CD14-positive monocyte (primary cell): ENCODE data around the gene EYA4. TPM values are rescaled to one million over a fixed set of nuclear protein-coding genes. Genes with fewer than 3 reads are reported as not detected.

ENCODE experiments used
- DNase-seq, 3 donors: peaks; one replicate each; pipeline ENCODE4 v3.0.0-alpha.2; 2011 to 2022
- H2AFZ ChIP-seq: 2 replicates; pipeline ENCODE4 v1.6.0; 2012; ENCODE audit warnings: mild to moderate bottlenecking, low read depth, low read length, inconsistent platforms; ENCODE audit not compliant: insufficient read depth, poor library complexity, severe bottlenecking
- H3K27ac ChIP-seq, 2 donors: 1 replicate in 1 of 2; 2 replicates in 1 of 2; pipeline ENCODE4 v1.5.1; 2012 to 2013; ENCODE audit warnings: low read length in 2 of 2, control low read depth in 1 of 2, inconsistent platforms in 1 of 2, low read depth in 1 of 2, mild to moderate bottlenecking in 1 of 2
- H3K27me3 ChIP-seq, 2 donors: one replicate each; pipeline versions ENCODE4 v1.6.0 to v1.6.1; 2011 to 2013; ENCODE audit warnings: low read length in 2 of 2; ENCODE audit not compliant: control insufficient read depth in 2 of 2, insufficient read depth in 2 of 2
- H3K36me3 ChIP-seq, 2 donors: replicated peaks in 1 of 2; 1 replicate in 1 of 2; 2 replicates in 1 of 2; pipeline versions ENCODE4 v1.5.1 to v1.6.1; 2012 to 2013; ENCODE audit warnings: low read length in 2 of 2, control low read depth in 1 of 2, inconsistent platforms in 1 of 2, mild to moderate bottlenecking in 1 of 2; ENCODE audit not compliant: insufficient read depth in 2 of 2, control insufficient read depth in 1 of 2
- H3K4me1 ChIP-seq, 2 donors: 1 replicate in 1 of 2; 2 replicates in 1 of 2; pipeline versions ENCODE4 v1.5.1 to v1.6.1; 2012 to 2013; ENCODE audit warnings: low read length in 2 of 2, control low read depth in 1 of 2, inconsistent platforms in 1 of 2, mild to moderate bottlenecking in 1 of 2, moderate library complexity in 1 of 2; ENCODE audit not compliant: insufficient read depth in 2 of 2, control insufficient read depth in 1 of 2
- H3K4me2 ChIP-seq: replicated peaks from 2 replicates; pipeline ENCODE3; 2012; ENCODE audit warnings: low read length, moderate library complexity, mild to moderate bottlenecking; ENCODE audit not compliant: poor library complexity, severe bottlenecking; ENCODE audit errors: extremely low read depth
- H3K4me3 ChIP-seq, 3 experiments: fragments of 200-600 bp in 1 of 3; sonication (generic) in 1 of 3; replicated peaks in 1 of 3; 1 replicate in 2 of 3; 2 replicates in 1 of 3; pipeline ENCODE4 v1.5.1; 2011 to 2013; ENCODE audit warnings: low read length in 3 of 3, mild to moderate bottlenecking in 3 of 3, control low read depth in 2 of 3, low read depth in 2 of 3, inconsistent platforms in 1 of 3, moderate library complexity in 1 of 3
- H3K79me2 ChIP-seq: 2 replicates; pipeline ENCODE4 v1.6.0; 2012; ENCODE audit warnings: mild to moderate bottlenecking, control low read depth, inconsistent platforms, low read length, moderate library complexity; ENCODE audit not compliant: insufficient read depth
- H3K9ac ChIP-seq: 2 replicates; pipeline ENCODE4 v1.6.0; 2017; ENCODE audit warnings: low read length, mild to moderate bottlenecking; ENCODE audit not compliant: insufficient read depth, poor library complexity, severe bottlenecking
- H3K9me3 ChIP-seq, 2 donors: replicated peaks in 1 of 2; 1 replicate in 1 of 2; 2 replicates in 1 of 2; pipeline versions ENCODE4 v1.5.1 to v1.6.1; 2012 to 2013; ENCODE audit warnings: low read length in 2 of 2, control low read depth in 1 of 2; ENCODE audit not compliant: control insufficient read depth in 1 of 2, insufficient read depth in 1 of 2
- H4K20me1 ChIP-seq: 2 replicates; pipeline ENCODE4 v1.6.0; 2012; ENCODE audit warnings: mild to moderate bottlenecking, low read length, control low read depth, moderate library complexity; ENCODE audit not compliant: insufficient read depth
- H3K27ac Mint-ChIP-seq, 7 donors: one replicate each; pipeline ENCODE4 v1.8.0; 2020; ENCODE audit warnings: mild to moderate bottlenecking in 7 of 7, mixed read lengths in 7 of 7, moderate library complexity in 6 of 7, inconsistent platforms in 2 of 7
- H3K27me3 Mint-ChIP-seq, 3 donors: one replicate each; pipeline ENCODE4 v1.8.0; 2021 to 2022; ENCODE audit warnings: low read depth in 3 of 3, mild to moderate bottlenecking in 3 of 3, mixed read lengths in 3 of 3, moderate library complexity in 3 of 3, inconsistent platforms in 1 of 3
- H3K36me3 Mint-ChIP-seq, 2 donors: one replicate each; pipeline ENCODE4 v1.8.0; 2020; ENCODE audit warnings: mixed read lengths in 2 of 2, inconsistent platforms in 1 of 2, mild to moderate bottlenecking in 1 of 2
- H3K4me1 Mint-ChIP-seq: one replicate; pipeline ENCODE4 v1.8.0; 2020; ENCODE audit warnings: mild to moderate bottlenecking, mixed read lengths
- H3K4me3 Mint-ChIP-seq, 2 donors: one replicate each; pipeline ENCODE4 v1.8.0; 2020; ENCODE audit warnings: mild to moderate bottlenecking in 2 of 2, mixed read lengths in 2 of 2, moderate library complexity in 1 of 2
- H3K9me3 Mint-ChIP-seq, 7 donors: one replicate each; pipeline ENCODE4 v1.8.0; 2020 to 2022; ENCODE audit warnings: mixed read lengths in 7 of 7, mild to moderate bottlenecking in 6 of 7, moderate library complexity in 6 of 7, inconsistent platforms in 2 of 7
- WGBS: methylation state at CpG from one replicate; pipeline ENCODE4 v1.1.5; 2013; ENCODE audit warnings: missing lambda C conversion rate; ENCODE audit not compliant: insufficient coverage; 5-methylcytosine and 5-hydroxymethylcytosine counted together
- intact Hi-C, 2 donors: fragments of 100-400 bp; cut with micrococcal nuclease; formaldehyde crosslinking; loops; one replicate each; pipeline versions ENCODE4 v1.15.0 to v1.15.1; 2023
- polyA plus RNA-seq, 3 donors: library from polyadenylated mRNA; depleted of rRNA in 1 of 3; unstranded in 2 of 3; stranded (reverse) in 1 of 3; fragments of 300-500 nt in 2 of 3; fragments of >200 nt in 1 of 3; fragmentation: Illumina TruSeq in 2 of 3; gene quantifications; 1 replicate in 2 of 3; 2 replicates in 1 of 3; pipeline ENCODE4 v1.2.3, GENCODE V29; 2012 to 2021
- TF ChIP-seq, protein P1 (sequence below): fragments of 200-600 bp; IDR thresholded peaks from one replicate; pipeline ENCODE4 v1.8.0; 2022; ENCODE audit warnings: antibody characterized with exemption, mild to moderate bottlenecking

Gene EYA4
- polyA plus RNA-seq, 3 donors: not detected

DNA sequence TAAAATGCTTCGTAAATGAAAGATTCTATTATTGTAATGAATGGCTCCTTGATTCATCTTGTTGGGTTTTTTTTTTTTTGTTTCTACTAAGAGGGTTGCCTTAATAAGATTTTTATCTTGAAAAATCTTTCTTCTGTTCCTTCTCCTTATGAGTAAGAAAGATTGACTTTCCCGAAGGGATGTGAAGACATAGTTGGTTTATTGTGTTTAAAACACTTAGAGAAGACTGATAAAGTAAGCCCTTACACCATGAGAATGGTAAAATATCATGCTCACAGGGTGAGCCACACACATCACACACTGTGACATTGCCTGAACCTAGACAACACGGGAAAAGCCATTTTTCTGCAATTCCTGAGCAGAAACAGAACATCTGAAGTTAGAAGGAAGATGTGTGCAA, 330.5 kb downstream of the EYA4 start:
- Histone ChIP-seq H3K4me1 (no peaks in the 10 kb centered on the region), H3K27me3 (peaks cover 2 to 11% of the 10 kb centered on the region in 2 donors), H3K27ac (no peak overlapping the region), H2AFZ (no peak overlapping the region), H4K20me1 (no peaks in the 10 kb centered on the region), H3K9me3 (no peaks in the 10 kb centered on the region), H3K79me2 (no peaks in the 10 kb centered on the region), H3K4me3 (no peak overlapping the region), H3K9ac (no peak overlapping the region), H3K4me2 (no peak overlapping the region), H3K36me3 (no peaks in the 10 kb centered on the region)
- intact Hi-C loops: no loop called here
- H3K4me1 Mint-ChIP-seq: no peaks in the 10 kb centered on the region
- no CpG with 5 or more reads among the region's 3 CpGs for WGBS
- TF ChIP-seq, protein P1, sequence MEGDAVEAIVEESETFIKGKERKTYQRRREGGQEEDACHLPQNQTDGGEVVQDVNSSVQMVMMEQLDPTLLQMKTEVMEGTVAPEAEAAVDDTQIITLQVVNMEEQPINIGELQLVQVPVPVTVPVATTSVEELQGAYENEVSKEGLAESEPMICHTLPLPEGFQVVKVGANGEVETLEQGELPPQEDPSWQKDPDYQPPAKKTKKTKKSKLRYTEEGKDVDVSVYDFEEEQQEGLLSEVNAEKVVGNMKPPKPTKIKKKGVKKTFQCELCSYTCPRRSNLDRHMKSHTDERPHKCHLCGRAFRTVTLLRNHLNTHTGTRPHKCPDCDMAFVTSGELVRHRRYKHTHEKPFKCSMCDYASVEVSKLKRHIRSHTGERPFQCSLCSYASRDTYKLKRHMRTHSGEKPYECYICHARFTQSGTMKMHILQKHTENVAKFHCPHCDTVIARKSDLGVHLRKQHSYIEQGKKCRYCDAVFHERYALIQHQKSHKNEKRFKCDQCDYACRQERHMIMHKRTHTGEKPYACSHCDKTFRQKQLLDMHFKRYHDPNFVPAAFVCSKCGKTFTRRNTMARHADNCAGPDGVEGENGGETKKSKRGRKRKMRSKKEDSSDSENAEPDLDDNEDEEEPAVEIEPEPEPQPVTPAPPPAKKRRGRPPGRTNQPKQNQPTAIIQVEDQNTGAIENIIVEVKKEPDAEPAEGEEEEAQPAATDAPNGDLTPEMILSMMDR: no peak
- H3K36me3 Mint-ChIP-seq: no peaks in the 10 kb centered on the region
- peaks cover 5 to 22% (median 19%) of the 10 kb centered on the region in 3 donors for H3K27me3 Mint-ChIP-seq
- H3K9me3 Mint-ChIP-seq: peaks cover 0 to 4% (median 1%) of the 10 kb centered on the region in 7 donors
- no peak overlapping the region for H3K27ac Mint-ChIP-seq
- DNase-seq: no peak
- no peak overlapping the region for H3K4me3 Mint-ChIP-seq

DNA sequence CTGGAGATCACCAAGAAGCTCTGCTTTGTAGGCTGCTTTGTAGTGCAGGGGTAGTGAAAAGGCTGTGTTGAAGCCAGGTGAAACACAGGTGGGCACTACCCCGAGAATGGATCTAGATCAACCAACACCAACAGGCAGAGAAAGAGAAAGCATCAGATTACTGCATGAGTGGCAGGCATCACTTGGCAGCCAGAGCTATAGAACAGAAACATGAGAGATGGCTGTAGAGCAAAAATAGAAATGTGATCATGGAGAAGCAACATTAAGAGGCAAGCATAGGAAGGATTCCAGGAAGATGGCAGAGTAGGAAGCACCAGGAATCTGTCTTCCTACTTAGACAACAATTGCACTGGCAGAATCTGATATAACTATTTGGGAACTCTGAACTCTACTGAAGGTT, 336.7 kb downstream of the EYA4 start:
- intact Hi-C loops: no loop called here
- Histone ChIP-seq H3K27me3 (no peaks in the 10 kb centered on the region), H3K36me3 (no peaks in the 10 kb centered on the region), H4K20me1 (no peaks in the 10 kb centered on the region), H3K4me3 (no peak overlapping the region), H3K4me2 (no peak overlapping the region), H3K79me2 (no peaks in the 10 kb centered on the region), H3K4me1 (no peaks in the 10 kb centered on the region), H3K27ac (no peak overlapping the region), H3K9ac (no peak overlapping the region), H3K9me3 (no peaks in the 10 kb centered on the region), H2AFZ (no peak overlapping the region)
- no peak overlapping the region for H3K27ac Mint-ChIP-seq
- H3K4me3 Mint-ChIP-seq: no peak overlapping the region
- peaks cover 0 to 5% (median 1%) of the 10 kb centered on the region in 7 donors for H3K9me3 Mint-ChIP-seq
- WGBS: no CpG with 5 or more reads among the region's 1 CpG
- TF ChIP-seq, protein P1: no peak
- H3K4me1 Mint-ChIP-seq: no peaks in the 10 kb centered on the region
- DNase-seq: no peak
- H3K36me3 Mint-ChIP-seq: no peaks in the 10 kb centered on the region
- H3K27me3 Mint-ChIP-seq: peaks cover 0 to 2% (median 1%) of the 10 kb centered on the region in 3 donors
